ENCODE results near the gene CD82.

Gene CD82

GRCh38 chr11:44597358-44598012 lies 32.0 kb downstream of the CD82 start:
- in situ Hi-C loops (cut with HindIII; ENCODE audit: low sequenced_read_pairs): no loop called here

DNA sequence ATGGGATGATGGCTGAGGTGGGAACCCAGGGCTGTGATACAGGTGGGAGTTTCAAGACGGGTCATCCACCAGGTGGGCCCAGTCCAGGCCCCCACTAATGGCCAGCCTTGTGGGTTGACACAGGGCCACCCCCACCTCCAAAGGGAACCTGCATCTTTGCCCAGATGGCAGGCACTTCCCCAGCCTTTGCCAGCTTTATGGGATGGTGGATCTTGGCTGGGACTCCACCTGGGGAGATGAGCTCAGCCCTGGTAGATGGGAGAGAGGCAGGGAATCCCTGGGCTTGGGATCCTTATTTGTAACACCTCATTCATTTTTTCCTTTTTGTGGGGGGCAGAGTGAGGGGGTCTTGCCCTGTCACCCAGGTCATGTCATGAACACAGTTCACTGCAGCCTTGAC lies 33.4 kb downstream of the CD82 start:
- in situ Hi-C loops (cut with HindIII; ENCODE audit: low sequenced_read_pairs): no loop called here

GRCh38 chr11:44600261-44600660 lies 34.8 kb downstream of the CD82 start:
- in situ Hi-C loops (cut with HindIII; ENCODE audit: low sequenced_read_pairs): loop anchor here (25.0 kb wide), 1 partner anchor 287 kb away; no protein-coding TSS in a partner anchor

GRCh38 chr11:44600839-44601383 lies 35.4 kb downstream of the CD82 start:
- in situ Hi-C loops (cut with HindIII; ENCODE audit: low sequenced_read_pairs): loop anchor here (25.0 kb wide), 1 partner anchor 286 kb away; no protein-coding TSS in a partner anchor

DNA sequence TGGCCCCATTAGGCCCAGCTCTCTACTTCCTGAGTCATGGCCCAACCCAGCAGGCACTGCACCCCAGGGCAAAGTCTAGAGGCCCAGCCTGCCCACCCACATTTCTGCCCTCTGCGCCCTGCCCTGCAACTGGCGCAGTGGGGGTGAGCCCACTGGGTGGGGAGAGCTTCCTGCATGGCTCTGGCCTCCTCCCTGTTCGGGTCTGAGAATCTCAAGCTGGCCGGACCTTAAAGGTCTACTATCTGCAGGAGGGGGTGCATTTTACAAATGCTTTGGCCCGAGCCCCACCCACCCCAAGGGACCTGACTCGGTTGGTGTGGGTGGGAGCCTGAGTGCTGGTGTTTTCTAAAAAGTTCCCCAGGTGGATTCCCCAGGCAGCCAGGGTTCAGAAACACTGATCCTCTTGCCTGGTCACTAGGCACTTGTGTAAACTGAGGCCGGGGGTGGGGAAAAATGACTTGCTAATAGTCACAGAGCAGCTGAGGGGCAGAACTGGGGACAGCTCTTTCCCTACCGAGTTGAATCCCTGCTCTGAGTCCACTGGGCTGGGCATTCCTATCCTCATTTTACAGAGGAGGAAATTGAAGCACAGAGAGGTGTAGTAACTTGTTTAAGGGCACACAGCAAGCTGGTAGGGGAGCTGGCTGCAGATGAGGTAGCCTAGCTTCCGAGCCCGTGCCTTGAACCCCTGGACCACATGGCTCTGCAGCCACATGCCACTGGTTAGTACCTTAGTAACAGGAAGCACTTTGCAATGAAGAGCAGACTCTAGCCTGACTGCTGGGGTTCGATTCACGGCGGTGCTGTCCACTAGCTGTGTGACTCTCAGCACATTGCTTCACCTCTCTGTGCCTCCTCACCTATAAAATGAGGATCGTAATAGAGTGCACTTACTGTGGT lies 36.3 kb downstream of the CD82 start:
- in situ Hi-C loops (cut with HindIII; ENCODE audit: low sequenced_read_pairs): loop anchor here (25.0 kb wide), 1 partner anchor 286 kb away; no protein-coding TSS in a partner anchor

DNA sequence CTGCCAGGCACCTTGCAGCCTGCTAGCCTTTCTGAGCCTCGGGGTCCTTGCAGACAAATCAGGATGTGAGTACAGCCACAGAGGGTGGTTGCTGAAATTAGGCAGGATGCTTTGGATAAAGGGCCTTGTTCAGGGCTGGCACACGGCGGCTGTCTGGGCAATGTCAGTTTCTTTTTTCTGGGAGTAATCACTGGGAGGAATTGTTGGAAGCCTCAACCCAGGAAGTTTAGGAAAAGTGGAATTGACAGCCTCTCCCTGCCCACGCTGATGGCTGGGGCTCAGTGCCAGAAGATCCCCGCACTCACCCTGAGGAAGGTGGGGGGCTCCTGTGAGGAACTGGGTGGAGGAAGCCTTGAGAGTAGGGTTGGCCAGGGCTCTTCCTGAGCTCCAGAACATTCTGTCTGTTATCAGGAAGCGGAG lies 37.4 kb downstream of the CD82 start:
- in situ Hi-C loops (cut with HindIII; ENCODE audit: low sequenced_read_pairs): loop anchor here (25.0 kb wide), 1 partner anchor 284 kb away; no protein-coding TSS in a partner anchor

DNA sequence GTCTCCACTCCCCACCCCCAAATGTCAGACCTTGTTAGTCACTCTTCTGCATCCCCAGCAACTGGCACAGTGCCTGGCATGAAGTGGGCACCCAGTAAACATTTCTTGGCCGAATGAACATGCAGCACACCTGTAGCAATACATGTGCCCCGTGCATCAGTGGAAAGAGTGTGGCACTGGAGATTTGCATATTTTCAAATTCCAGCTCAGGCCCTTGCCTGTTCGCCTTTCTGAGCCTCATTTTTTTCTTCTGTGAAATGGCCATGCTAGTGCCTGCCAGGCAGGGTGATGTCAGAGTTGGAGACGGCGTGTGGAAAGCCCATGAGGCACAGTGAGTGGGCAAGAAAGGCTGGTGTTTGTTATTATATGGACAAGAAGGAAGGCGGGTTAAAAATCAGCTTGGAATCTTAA lies 38.7 kb downstream of the CD82 start:
- in situ Hi-C loops (cut with HindIII; ENCODE audit: low sequenced_read_pairs): loop anchor here (25.0 kb wide), 1 partner anchor 283 kb away; no protein-coding TSS in a partner anchor

GRCh38 chr11:44605068-44605708 lies 39.7 kb downstream of the CD82 start:
- in situ Hi-C loops (cut with HindIII; ENCODE audit: low sequenced_read_pairs): loop anchor here (25.0 kb wide), 1 partner anchor 282 kb away; no protein-coding TSS in a partner anchor

- in situ Hi-C loops (cut with HindIII; ENCODE audit: low sequenced_read_pairs): loop anchor here (25.0 kb wide), 1 partner anchor 281 kb away; no protein-coding TSS in a partner anchor
These were observed 40.5 kb downstream of the CD82 start for GRCh38 chr11:44605965-44606364.

- in situ Hi-C loops (cut with HindIII; ENCODE audit: low sequenced_read_pairs): loop anchor here (25.0 kb wide), 1 partner anchor 281 kb away; no protein-coding TSS in a partner anchor
These were observed 41.0 kb downstream of the CD82 start for GRCh38 chr11:44606472-44606871.

DNA sequence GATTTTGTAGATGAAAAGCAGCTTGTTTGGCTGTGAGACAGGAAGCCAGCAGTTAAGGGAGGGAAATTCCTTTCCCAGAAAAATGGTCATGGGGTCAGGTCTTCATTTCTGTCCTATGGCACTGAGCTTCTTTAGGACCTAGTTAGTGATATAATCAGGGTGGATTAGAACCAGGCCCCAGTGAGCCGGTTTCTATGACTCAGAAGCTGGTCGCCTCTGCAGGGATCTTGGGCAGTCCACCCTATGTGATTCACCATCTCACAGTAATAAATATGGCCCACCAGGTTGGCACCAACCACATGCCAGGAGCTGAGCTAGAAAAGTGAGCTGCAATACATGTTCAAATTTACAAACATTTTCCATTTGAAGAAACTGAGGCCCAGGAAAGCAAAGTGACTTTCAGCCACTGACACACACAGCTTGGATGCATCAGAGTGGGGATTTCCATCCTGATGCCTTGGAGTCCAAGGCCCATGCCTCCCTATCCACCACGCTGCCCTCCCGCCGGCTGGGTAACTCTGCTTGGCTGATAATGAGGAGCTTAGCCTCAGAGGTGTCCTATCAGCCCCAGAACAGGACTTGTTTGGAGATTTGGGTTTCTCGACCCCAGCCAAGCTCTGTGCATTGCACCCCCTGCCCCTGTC lies 42.0 kb downstream of the CD82 start:
- in situ Hi-C loops (cut with HindIII; ENCODE audit: low sequenced_read_pairs): loop anchor here (25.0 kb wide), 1 partner anchor 280 kb away; no protein-coding TSS in a partner anchor

- in situ Hi-C loops (cut with HindIII; ENCODE audit: low sequenced_read_pairs): loop anchor here (25.0 kb wide), 1 partner anchor 279 kb away; no protein-coding TSS in a partner anchor
These were observed 42.5 kb downstream of the CD82 start for GRCh38 chr11:44607987-44608386.

GRCh38 chr11:44608651-44608990 lies 43.2 kb downstream of the CD82 start:
- in situ Hi-C loops (cut with HindIII; ENCODE audit: low sequenced_read_pairs): loop anchor here (25.0 kb wide), 1 partner anchor 279 kb away; no protein-coding TSS in a partner anchor

GRCh38 chr11:44608991-44609782 lies 43.7 kb downstream of the CD82 start:
- in situ Hi-C loops (cut with HindIII; ENCODE audit: low sequenced_read_pairs): loop anchor here (25.0 kb wide), 1 partner anchor 278 kb away; no protein-coding TSS in a partner anchor

GRCh38 chr11:44609783-44610155 lies 44.3 kb downstream of the CD82 start:
- in situ Hi-C loops (cut with HindIII; ENCODE audit: low sequenced_read_pairs): loop anchor here (25.0 kb wide), 1 partner anchor 278 kb away; no protein-coding TSS in a partner anchor

- in situ Hi-C loops (cut with HindIII; ENCODE audit: low sequenced_read_pairs): loop anchor here (25.0 kb wide), 1 partner anchor 277 kb away; no protein-coding TSS in a partner anchor
These were observed 44.9 kb downstream of the CD82 start for GRCh38 chr11:44610186-44610955.

DNA sequence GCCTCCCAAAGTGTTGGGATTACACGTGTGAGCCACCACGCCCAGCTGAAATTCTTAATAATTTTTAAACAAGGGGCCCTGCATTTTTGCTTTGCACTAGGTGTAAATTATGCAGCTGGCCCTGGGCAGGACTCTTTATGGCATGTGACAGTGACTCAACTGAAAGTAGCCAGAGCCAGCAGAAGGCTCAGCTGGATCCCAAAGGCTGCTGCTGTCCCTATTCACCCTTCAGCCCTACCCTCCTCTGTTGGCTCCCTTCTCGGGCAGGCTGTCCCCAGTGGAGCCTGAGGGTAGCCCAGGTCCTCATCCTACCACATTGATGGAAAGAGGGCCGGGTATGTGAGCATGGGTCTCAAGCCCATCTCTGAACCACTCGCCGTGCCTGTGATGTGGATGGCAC lies 45.6 kb downstream of the CD82 start:
- in situ Hi-C loops (cut with HindIII; ENCODE audit: low sequenced_read_pairs): loop anchor here (25.0 kb wide), 1 partner anchor 276 kb away; no protein-coding TSS in a partner anchor

Measured in DLD1 (cell line).